HEK293 (cell line): ENCODE data around the gene EREG.

Source experiments
- CTCF ChIA-PET: fragments of 350-600 bp; formaldehyde crosslinking; extraction: SDS; loops from one replicate; lab custom pipeline; 2021; ENCODE audit warnings: antibody characterized with exemption; lab: Yijun Ruan, JAX
- POLR2A ChIA-PET: fragments of 300-600 bp; formaldehyde crosslinking; extraction: SDS; loops from one replicate; lab custom pipeline; 2020; ENCODE audit warnings: antibody characterized with exemption, inconsistent platforms; lab: Yijun Ruan, JAX
- H3K27ac ChIP-seq: fragments of 200-500 bp; sonication (Bioruptor generic); 2 replicates; pipeline ENCODE4 v1.5.1; 2014; ENCODE audit warnings: low read depth, low read length, control low read depth, inconsistent platforms; ENCODE audit errors: extremely low read depth
- H3K36me3 ChIP-seq, 2 experiments: fragments of 200-500 bp in 1 of 2; sonication (Bioruptor generic) in 1 of 2; 1 replicate in 1 of 2; 2 replicates in 1 of 2; pipeline ENCODE4 v1.5.1; 2014 to 2017; ENCODE audit warnings: inconsistent platforms in 2 of 2, low read length in 2 of 2; ENCODE audit not compliant: control insufficient read depth in 2 of 2, insufficient read depth in 1 of 2
- H3K4me1 ChIP-seq: fragments of 200-500 bp; sonication (Bioruptor generic); 2 replicates; pipeline ENCODE4 v1.5.1; 2014; ENCODE audit warnings: mild to moderate bottlenecking, low read length, inconsistent platforms; ENCODE audit not compliant: control insufficient read depth, insufficient read depth
- H3K4me3 ChIP-seq: 2 replicates; pipeline ENCODE4 v1.5.1; 2011; ENCODE audit warnings: low read depth, mild to moderate bottlenecking, control low read depth, low read length, moderate library complexity
- H3K9me3 ChIP-seq: fragments of 200-500 bp; sonication (Bioruptor generic); 2 replicates; pipeline ENCODE4 v1.5.1; 2014; ENCODE audit warnings: low read depth, low read length, inconsistent platforms; ENCODE audit not compliant: control insufficient read depth, insufficient read depth
- BCL11B ChIP-seq: fragments of 450-650 bp; formaldehyde crosslinking; IDR thresholded peaks from 2 replicates; pipeline ENCODE4 v1.5.1; 2016; ENCODE audit warnings: low read depth, missing biosample characterization, missing genetic modification characterization
- KLF9 ChIP-seq: fragments of 450-650 bp; formaldehyde crosslinking; IDR thresholded peaks from 2 replicates; pipeline ENCODE4 v1.5.1; 2016; ENCODE audit warnings: missing biosample characterization, missing genetic modification characterization, low read depth
- MYNN ChIP-seq: fragments of 450-650 bp; formaldehyde crosslinking; IDR thresholded peaks from 2 replicates; pipeline ENCODE4 v1.5.1; 2016; ENCODE audit warnings: missing biosample characterization, missing genetic modification characterization, borderline replicate concordance
- SCRT1 ChIP-seq: fragments of 450-650 bp; formaldehyde crosslinking; IDR thresholded peaks from 2 replicates; pipeline ENCODE4 v1.5.1; 2016; ENCODE audit warnings: missing biosample characterization, missing genetic modification characterization, borderline replicate concordance
- ZNF146 ChIP-seq: fragments of 450-650 bp; formaldehyde crosslinking; IDR thresholded peaks from 2 replicates; pipeline ENCODE4 v1.5.1; 2016; ENCODE audit warnings: missing biosample characterization, missing genetic modification characterization
- ZNF184 ChIP-seq: fragments of 450-650 bp; IDR thresholded peaks from 2 replicates; pipeline ENCODE4 v1.5.1; 2018; ENCODE audit warnings: missing biosample characterization, mild to moderate bottlenecking, missing genetic modification characterization
- ZNF24 ChIP-seq: fragments of 450-650 bp; formaldehyde crosslinking; IDR thresholded peaks from 2 replicates; pipeline ENCODE4 v1.5.1; 2016; ENCODE audit warnings: missing biosample characterization, missing genetic modification characterization
- ZNF404 ChIP-seq: fragments of 450-650 bp; formaldehyde crosslinking; IDR thresholded peaks from 2 replicates; pipeline ENCODE4 v1.5.1; 2017; ENCODE audit warnings: missing biosample characterization, missing genetic modification characterization
- ZNF501 ChIP-seq: fragments of 450-650 bp; formaldehyde crosslinking; IDR thresholded peaks from 2 replicates; pipeline ENCODE4 v1.5.1; 2016; ENCODE audit warnings: missing biosample characterization, missing genetic modification characterization
- ZNF654 ChIP-seq: fragments of 450-650 bp; formaldehyde crosslinking; IDR thresholded peaks from 2 replicates; pipeline ENCODE4 v1.5.1; 2016; ENCODE audit warnings: low read depth, missing biosample characterization, missing genetic modification characterization
- TF ChIP-seq, protein P1 (sequence below): fragments of 450-650 bp; formaldehyde crosslinking; IDR thresholded peaks from 2 replicates; pipeline ENCODE4 v1.5.1; 2016; ENCODE audit warnings: missing biosample characterization, missing genetic modification characterization
- TF ChIP-seq, protein P2 (sequence below): fragments of 450-650 bp; formaldehyde crosslinking; IDR thresholded peaks from 2 replicates; pipeline ENCODE4 v1.5.1; 2016; ENCODE audit warnings: missing biosample characterization, missing genetic modification characterization

The EREG gene

DNA sequence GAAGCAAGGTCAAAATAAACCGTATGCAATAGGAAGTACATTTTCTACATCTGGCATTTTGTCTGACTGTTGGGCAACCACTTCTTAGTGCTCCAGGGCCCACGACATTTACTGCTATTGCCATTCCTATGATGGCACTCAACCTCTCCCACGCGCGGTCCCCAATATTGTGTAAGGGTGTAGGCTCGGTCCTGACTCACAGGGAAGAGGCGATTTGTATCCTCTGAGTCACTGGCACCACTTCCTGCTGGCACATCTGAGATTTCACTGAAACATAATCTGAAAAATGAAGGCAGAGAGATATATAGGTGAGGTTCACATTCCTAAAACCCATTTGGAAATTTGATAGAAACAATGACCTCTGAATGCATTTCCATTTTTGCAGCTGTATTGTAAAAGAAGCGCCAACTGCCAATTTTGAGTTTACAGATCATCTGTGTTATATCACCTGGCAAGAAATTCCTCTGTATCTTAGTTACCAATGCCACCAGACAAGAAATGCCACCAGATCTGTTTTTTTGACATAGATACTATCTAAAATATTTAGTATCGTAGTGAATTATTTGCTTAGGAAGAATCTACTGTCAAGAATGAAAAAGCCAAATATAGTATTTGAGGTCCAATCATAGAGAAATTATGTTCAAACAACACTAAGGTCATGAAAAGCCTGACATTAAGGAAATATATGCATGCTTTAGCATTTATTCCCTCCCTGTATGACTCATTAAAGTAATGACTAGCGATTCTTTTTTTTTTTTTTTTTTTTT is 9.8 kb downstream of the EREG start:
- no peaks in the 10 kb centered on the region for H3K4me1 ChIP-seq
- ChIA-PET CTCF (no interaction called here), POLR2A (no interaction called here)
- no peaks in the 10 kb centered on the region for H3K9me3 ChIP-seq
- TF ChIP-seq, protein P1, sequence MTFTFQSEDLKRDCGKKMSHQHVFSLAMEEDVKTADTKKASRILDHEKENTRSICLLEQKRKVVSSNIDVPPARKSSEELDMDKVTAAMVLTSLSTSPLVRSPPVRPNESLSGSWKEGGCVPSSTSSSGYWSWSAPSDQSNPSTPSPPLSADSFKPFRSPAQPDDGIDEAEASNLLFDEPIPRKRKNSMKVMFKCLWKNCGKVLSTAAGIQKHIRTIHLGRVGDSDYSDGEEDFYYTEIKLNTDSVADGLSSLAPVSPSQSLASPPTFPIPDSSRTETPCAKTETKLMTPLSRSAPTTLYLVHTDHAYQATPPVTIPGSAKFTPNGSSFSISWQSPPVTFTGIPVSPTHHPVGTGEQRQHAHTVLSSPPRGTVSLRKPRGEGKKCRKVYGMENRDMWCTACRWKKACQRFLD (tag by site-specific recombination): no peak
- TF ChIP-seq ZNF146 (tag by site-specific recombination): no peak
- no peak for TF ChIP-seq ZNF404 (tag by site-specific recombination)
- TF ChIP-seq, all 188 proteins: peak for 0
- H3K36me3 ChIP-seq: no peaks in the 10 kb centered on the region
- H3K27ac ChIP-seq: no peak overlapping the region
- no peak overlapping the region for H3K4me3 ChIP-seq

DNA sequence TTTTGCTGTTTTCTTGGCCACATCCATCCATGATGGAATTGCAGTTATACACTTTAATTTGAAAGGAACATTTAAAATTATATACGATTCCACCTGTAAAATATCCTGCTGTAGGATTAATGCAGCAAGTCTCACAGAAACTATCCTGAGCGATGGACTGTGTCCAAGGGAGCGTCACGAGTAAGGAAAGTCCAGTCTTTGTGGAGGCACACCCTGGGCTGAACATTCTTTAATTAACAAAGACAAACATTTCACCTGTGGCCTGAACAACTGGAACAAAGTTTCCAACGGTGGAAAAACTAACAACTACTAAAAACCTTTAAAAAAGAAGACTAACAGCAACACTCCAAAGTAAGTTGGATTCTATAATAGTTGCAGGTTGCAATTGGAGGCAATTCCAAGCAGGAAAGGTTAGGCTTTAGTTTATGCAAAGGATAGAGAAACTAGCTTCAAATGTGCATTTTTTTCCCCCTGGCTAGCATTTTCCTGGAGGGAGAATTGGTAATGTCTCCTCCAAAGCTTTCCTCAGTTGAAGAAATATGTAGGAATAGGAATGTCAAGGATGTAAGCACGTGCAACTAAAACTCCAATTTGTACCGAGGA is 11.0 kb downstream of the EREG start:
- Histone ChIP-seq H3K4me3 (no peak overlapping the region), H3K4me1 (no peaks in the 10 kb centered on the region), H3K27ac (no peak overlapping the region), H3K36me3 (no peaks in the 10 kb centered on the region), H3K9me3 (no peaks in the 10 kb centered on the region)
- CTCF ChIA-PET: interaction anchor here (0.6 to 4.7 kb wide), 14 partner anchors 15 to 325 kb away, joined by 3 to 74 read pairs (median 4); partner anchors contain the start of gene AREG
- POLR2A ChIA-PET: no interaction called here
- TF ChIP-seq BCL11B (tag by site-specific recombination): no peak
- TF ChIP-seq ZNF24 (tag by site-specific recombination): no peak

DNA sequence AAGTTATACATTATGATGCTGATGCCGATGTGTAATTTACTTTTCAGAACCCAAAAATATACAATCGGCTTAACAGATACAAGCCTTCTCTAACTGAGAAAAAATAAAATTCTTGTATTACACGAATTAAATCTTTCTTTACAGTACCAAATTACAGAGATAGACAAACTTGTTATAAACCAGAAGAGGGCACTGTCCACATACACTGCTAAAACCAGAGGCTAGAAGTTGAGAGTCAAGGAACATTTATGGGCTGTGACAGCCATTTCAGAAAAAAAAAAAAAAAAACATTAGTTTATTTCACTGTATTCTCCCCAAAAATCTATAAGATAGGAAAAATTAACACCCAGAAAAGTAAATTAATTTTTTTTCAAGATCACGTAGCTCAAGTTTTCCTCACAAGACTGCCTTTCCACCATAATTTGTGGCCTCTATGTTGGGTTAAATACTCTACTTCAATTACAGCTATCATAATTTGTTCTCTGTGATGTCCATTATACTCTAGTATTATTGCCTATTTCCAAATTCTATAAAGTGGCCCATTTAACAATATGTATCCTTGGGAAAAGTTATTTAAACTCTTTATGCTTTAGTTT is 12.0 kb downstream of the EREG start:
- Histone ChIP-seq H3K4me3 (no peak overlapping the region), H3K9me3 (no peaks in the 10 kb centered on the region), H3K27ac (no peak overlapping the region), H3K4me1 (no peaks in the 10 kb centered on the region), H3K36me3 (no peaks in the 10 kb centered on the region)
- ChIA-PET CTCF (interaction anchor here (0.6 to 4.7 kb wide), 34 partner anchors 10 to 1709 kb away, joined by 3 to 74 read pairs (median 4); partner anchors contain the start of genes AREG and PARM1), POLR2A (no interaction called here)
- TF ChIP-seq ZNF501 (tag by site-specific recombination) (no peak), ZNF654 (tag by site-specific recombination) (peak; percentile 69)
- TF ChIP-seq, protein P2, sequence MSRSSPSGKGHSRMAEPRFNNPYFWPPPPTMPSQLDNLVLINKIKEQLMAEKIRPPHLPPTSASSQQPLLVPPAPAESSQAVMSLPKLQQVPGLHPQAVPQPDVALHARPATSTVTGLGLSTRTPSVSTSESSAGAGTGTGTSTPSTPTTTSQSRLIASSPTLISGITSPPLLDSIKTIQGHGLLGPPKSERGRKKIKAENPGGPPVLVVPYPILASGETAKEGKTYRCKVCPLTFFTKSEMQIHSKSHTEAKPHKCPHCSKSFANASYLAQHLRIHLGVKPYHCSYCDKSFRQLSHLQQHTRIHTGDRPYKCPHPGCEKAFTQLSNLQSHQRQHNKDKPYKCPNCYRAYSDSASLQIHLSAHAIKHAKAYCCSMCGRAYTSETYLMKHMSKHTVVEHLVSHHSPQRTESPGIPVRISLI: 0 out of 2 replicates have a peak, but pooled peaks have one; percentile 35

DNA sequence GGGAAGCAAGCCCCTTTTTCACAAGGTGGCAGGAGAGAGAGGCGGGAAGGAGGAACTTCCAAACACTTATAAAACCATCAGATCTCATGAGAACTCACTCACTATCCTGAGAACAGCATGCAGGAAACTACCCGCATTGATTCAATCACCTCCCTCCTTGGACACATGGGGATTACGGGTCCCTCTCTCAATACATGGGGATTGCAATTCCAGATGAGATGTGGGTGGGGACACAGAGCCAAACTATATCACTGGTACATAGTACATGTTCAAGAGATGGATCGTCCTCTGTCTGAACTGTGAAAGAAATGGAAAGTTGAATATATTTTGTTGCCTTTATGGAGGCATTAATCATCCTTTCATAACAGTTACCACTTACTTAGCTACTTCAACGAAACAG is 12.8 kb downstream of the EREG start:
- Histone ChIP-seq H3K36me3 (no peaks in the 10 kb centered on the region), H3K9me3 (no peaks in the 10 kb centered on the region), H3K4me1 (no peaks in the 10 kb centered on the region), H3K4me3 (no peak overlapping the region), H3K27ac (no peak overlapping the region)
- CTCF ChIA-PET: interaction anchor here (0.6 to 4.7 kb wide), 31 partner anchors 8 to 1708 kb away, joined by 3 to 74 read pairs (median 5); partner anchors contain the start of gene PARM1
- TF ChIP-seq SCRT1 (no peak), MYNN (tag by site-specific recombination) (no peak), ZNF184 (no peak), KLF9 (tag by site-specific recombination) (no peak)
- POLR2A ChIA-PET: no interaction called here
